MCF 10A (cell line): ENCODE data around the gene APOC1. TPM values are rescaled to one million over a fixed set of nuclear protein-coding genes. Genes with fewer than 3 reads are reported as not detected.
"Not testable (repeated sequence)": the region's sequence is repeated elsewhere in the genome, so short reads cannot be mapped to it uniquely, and the experiment has no call there.

Experiments used
- BruUV-seq: library from RNA; stranded (reverse); fragments of 400-500 nt; replicated peaks from 2 replicates; lab custom pipeline; 2021; lab: Mats Ljungman, UMichigan
- CTCF ChIA-PET: fragments of 300-600 bp; sonication (Branson Sonifier 250); formaldehyde crosslinking; extraction: SDS; loops from one replicate; lab custom pipeline; 2021; ENCODE audit warnings: antibody characterized with exemption, inconsistent platforms; lab: Yijun Ruan, JAX
- POLR2A ChIA-PET: fragments of 300-600, 350-650 bp; sonication (Branson Sonifier 250); formaldehyde crosslinking; extraction: SDS; loops from one replicate; lab custom pipeline; 2020; ENCODE audit warnings: antibody characterized with exemption, inconsistent platforms; lab: Yijun Ruan, JAX
- DNase-seq: peaks from one replicate; pipeline ENCODE4 v3.0.0-alpha.2; 2018; ENCODE audit not compliant: unreplicated experiment
- H3K27ac Mint-ChIP-seq: one replicate; pipeline ENCODE4 v1.8.0; 2022; ENCODE audit warnings: mild to moderate bottlenecking, low read depth, mixed read lengths; ENCODE audit not compliant: unreplicated experiment
- H3K27me3 Mint-ChIP-seq: one replicate; pipeline ENCODE4 v1.8.0; 2022; ENCODE audit warnings: mixed read lengths; ENCODE audit not compliant: insufficient read depth, unreplicated experiment
- H3K36me3 Mint-ChIP-seq: one replicate; pipeline ENCODE4 v1.8.0; 2022; ENCODE audit warnings: mild to moderate bottlenecking, moderate library complexity, mixed read lengths; ENCODE audit not compliant: insufficient read depth, unreplicated experiment
- H3K4me1 Mint-ChIP-seq: one replicate; pipeline ENCODE4 v1.8.0; 2022; ENCODE audit warnings: mixed read lengths; ENCODE audit not compliant: insufficient read depth, unreplicated experiment
- H3K4me3 Mint-ChIP-seq: one replicate; pipeline ENCODE4 v1.8.0; 2022; ENCODE audit warnings: mild to moderate bottlenecking, moderate library complexity, mixed read lengths; ENCODE audit not compliant: unreplicated experiment
- H3K9me3 Mint-ChIP-seq: one replicate; pipeline ENCODE4 v1.8.0; 2022; ENCODE audit warnings: mixed read lengths; ENCODE audit not compliant: unreplicated experiment
- intact Hi-C: fragments of 100-400 bp; cut with micrococcal nuclease; formaldehyde crosslinking; loops from 2 replicates; pipeline ENCODE4 v1.14.1; 2022
- total RNA-seq: library from RNA; stranded (reverse); gene quantifications from 2 replicates; pipeline ENCODE4 v1.2.3, GENCODE V29; 2022
- TF ChIP-seq, protein P1 (sequence below): fragments of 200-600 bp; IDR thresholded peaks from one replicate; pipeline ENCODE4 v1.8.0; 2022; ENCODE audit warnings: antibody characterized with exemption, mild to moderate bottlenecking; ENCODE audit not compliant: unreplicated experiment

Gene APOC1
- total RNA-seq, 1 experiment from 2014 or later = 1.1 TPM

DNA sequence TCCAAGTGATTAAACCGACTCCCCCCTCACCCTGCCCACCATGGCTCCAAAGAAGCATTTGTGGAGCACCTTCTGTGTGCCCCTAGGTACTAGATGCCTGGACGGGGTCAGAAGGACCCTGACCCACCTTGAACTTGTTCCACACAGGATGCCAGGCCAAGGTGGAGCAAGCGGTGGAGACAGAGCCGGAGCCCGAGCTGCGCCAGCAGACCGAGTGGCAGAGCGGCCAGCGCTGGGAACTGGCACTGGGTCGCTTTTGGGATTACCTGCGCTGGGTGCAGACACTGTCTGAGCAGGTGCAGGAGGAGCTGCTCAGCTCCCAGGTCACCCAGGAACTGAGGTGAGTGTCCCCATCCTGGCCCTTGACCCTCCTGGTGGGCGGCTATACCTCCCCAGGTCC lies 6.8 kb upstream of the APOC1 start:
- ChIA-PET POLR2A (interaction anchor here (0.9 to 1.1 kb wide), 2 partner anchors 17 to 47 kb away, joined by 3 read pairs; partner anchors contain the start of genes CLPTM1 and TOMM40), CTCF (interaction anchor here (0.6 to 1.5 kb wide), 4 partner anchors 9 to 47 kb away, joined by 3 to 5 read pairs (median 3); no protein-coding TSS in a partner anchor)
- no TSS peak for BruUV-seq
- Mint-ChIP-seq H3K36me3 (peaks cover 16% of the 10 kb centered on the region), H3K27me3 (peaks cover 10% of the 10 kb centered on the region), H3K4me1 (peaks cover 22% of the 10 kb centered on the region), H3K4me3 (no peak overlapping the region), H3K27ac (no peak overlapping the region), H3K9me3 (no peaks in the 10 kb centered on the region)
- TF ChIP-seq, protein P1, sequence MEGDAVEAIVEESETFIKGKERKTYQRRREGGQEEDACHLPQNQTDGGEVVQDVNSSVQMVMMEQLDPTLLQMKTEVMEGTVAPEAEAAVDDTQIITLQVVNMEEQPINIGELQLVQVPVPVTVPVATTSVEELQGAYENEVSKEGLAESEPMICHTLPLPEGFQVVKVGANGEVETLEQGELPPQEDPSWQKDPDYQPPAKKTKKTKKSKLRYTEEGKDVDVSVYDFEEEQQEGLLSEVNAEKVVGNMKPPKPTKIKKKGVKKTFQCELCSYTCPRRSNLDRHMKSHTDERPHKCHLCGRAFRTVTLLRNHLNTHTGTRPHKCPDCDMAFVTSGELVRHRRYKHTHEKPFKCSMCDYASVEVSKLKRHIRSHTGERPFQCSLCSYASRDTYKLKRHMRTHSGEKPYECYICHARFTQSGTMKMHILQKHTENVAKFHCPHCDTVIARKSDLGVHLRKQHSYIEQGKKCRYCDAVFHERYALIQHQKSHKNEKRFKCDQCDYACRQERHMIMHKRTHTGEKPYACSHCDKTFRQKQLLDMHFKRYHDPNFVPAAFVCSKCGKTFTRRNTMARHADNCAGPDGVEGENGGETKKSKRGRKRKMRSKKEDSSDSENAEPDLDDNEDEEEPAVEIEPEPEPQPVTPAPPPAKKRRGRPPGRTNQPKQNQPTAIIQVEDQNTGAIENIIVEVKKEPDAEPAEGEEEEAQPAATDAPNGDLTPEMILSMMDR = no peak
- DNase-seq = no peak
- intact Hi-C loops = no loop called here

DNA sequence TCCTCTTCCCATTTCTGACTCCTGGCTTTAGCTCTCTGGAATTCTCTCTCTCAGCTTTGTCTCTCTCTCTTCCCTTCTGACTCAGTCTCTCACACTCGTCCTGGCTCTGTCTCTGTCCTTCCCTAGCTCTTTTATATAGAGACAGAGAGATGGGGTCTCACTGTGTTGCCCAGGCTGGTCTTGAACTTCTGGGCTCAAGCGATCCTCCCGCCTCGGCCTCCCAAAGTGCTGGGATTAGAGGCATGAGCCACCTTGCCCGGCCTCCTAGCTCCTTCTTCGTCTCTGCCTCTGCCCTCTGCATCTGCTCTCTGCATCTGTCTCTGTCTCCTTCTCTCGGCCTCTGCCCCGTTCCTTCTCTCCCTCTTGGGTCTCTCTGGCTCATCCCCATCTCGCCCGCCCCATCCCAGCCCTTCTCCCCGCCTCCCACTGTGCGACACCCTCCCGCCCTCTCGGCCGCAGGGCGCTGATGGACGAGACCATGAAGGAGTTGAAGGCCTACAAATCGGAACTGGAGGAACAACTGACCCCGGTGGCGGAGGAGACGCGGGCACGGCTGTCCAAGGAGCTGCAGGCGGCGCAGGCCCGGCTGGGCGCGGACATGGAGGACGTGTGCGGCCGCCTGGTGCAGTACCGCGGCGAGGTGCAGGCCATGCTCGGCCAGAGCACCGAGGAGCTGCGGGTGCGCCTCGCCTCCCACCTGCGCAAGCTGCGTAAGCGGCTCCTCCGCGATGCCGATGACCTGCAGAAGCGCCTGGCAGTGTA lies 6.2 kb upstream of the APOC1 start:
- CTCF ChIA-PET = interaction anchor here (0.5 to 1.5 kb wide), 7 partner anchors 9 to 459 kb away, joined by 3 to 5 read pairs (median 3); no protein-coding TSS in a partner anchor
- H3K4me1 Mint-ChIP-seq = peaks cover 22% of the 10 kb centered on the region
- TF ChIP-seq, protein P1 = no peak
- H3K9me3 Mint-ChIP-seq = no peaks in the 10 kb centered on the region
- intact Hi-C loops = no loop called here
- H3K4me3 Mint-ChIP-seq = no peak overlapping the region
- H3K36me3 Mint-ChIP-seq = peaks cover 11% of the 10 kb centered on the region
- peaks cover 10% of the 10 kb centered on the region for H3K27me3 Mint-ChIP-seq
- no peak for DNase-seq
- POLR2A ChIA-PET = interaction anchor here (0.9 to 1.1 kb wide), 2 partner anchors 18 to 46 kb away, joined by 3 read pairs; partner anchors contain the start of genes CLPTM1 and TOMM40
- no TSS peak for BruUV-seq
- H3K27ac Mint-ChIP-seq = no peak overlapping the region

DNA sequence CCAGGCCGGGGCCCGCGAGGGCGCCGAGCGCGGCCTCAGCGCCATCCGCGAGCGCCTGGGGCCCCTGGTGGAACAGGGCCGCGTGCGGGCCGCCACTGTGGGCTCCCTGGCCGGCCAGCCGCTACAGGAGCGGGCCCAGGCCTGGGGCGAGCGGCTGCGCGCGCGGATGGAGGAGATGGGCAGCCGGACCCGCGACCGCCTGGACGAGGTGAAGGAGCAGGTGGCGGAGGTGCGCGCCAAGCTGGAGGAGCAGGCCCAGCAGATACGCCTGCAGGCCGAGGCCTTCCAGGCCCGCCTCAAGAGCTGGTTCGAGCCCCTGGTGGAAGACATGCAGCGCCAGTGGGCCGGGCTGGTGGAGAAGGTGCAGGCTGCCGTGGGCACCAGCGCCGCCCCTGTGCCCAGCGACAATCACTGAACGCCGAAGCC lies 5.6 kb upstream of the APOC1 start:
- POLR2A ChIA-PET = no interaction called here
- CTCF ChIA-PET = interaction anchor here (0.5 to 1.5 kb wide), 4 partner anchors 42 to 459 kb away, joined by 3 to 5 read pairs (median 4); no protein-coding TSS in a partner anchor
- no peak for DNase-seq
- peaks cover 10% of the 10 kb centered on the region for H3K27me3 Mint-ChIP-seq
- TF ChIP-seq, protein P1 = no peak
- intact Hi-C loops = no loop called here
- BruUV-seq = no TSS peak
- H3K36me3 Mint-ChIP-seq = peaks cover 6% of the 10 kb centered on the region
- H3K4me1 Mint-ChIP-seq = peaks cover 22% of the 10 kb centered on the region
- H3K9me3 Mint-ChIP-seq = no peaks in the 10 kb centered on the region
- H3K27ac Mint-ChIP-seq = no peak overlapping the region
- no peak overlapping the region for H3K4me3 Mint-ChIP-seq

DNA sequence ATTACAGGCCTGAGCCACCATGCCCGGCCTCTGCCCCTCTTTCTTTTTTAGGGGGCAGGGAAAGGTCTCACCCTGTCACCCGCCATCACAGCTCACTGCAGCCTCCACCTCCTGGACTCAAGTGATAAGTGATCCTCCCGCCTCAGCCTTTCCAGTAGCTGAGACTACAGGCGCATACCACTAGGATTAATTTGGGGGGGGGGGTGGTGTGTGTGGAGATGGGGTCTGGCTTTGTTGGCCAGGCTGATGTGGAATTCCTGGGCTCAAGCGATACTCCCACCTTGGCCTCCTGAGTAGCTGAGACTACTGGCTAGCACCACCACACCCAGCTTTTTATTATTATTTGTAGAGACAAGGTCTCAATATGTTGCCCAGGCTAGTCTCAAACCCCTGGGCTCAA lies 4.6 kb upstream of the APOC1 start:
- intact Hi-C loops = loop anchor here (2.0 kb wide), 1 partner anchor 41 kb away; no protein-coding TSS in a partner anchor
- H3K36me3 Mint-ChIP-seq = peaks cover 6% of the 10 kb centered on the region
- H3K27ac Mint-ChIP-seq = no peak overlapping the region
- TF ChIP-seq, protein P1 = no peak
- H3K27me3 Mint-ChIP-seq = peaks cover 10% of the 10 kb centered on the region
- ChIA-PET POLR2A (interaction anchor here (0.8 to 2.8 kb wide), 2 partner anchors 42 to 45 kb away, joined by 4 to 12 read pairs; partner anchors contain the start of gene CLPTM1), CTCF (interaction anchor here (0.6 to 3.9 kb wide), 3 partner anchors 27 to 111 kb away, joined by 3 to 46 read pairs (median 4); no protein-coding TSS in a partner anchor)
- no peak for DNase-seq
- H3K4me1 Mint-ChIP-seq = peaks cover 29% of the 10 kb centered on the region
- no TSS peak for BruUV-seq
- no peaks in the 10 kb centered on the region for H3K9me3 Mint-ChIP-seq
- no peak overlapping the region for H3K4me3 Mint-ChIP-seq

DNA sequence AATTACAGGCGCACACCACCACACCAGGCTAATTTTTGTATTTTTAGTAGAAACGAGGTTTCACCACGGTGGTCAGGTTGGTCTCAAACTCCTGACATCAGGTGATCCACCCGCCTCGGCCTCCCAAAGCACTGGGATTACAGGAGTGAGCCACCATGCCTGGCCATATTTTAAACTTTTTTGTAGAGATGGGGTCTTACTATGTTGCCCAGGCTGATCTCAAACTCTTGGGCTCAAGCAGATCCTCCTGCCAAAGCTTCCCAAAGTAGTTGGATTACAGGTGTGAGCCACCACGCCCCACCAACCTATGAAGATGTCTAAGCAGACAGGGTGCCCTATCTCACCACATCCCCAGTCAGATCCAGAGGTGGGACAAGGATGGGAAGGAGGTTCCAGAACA lies 2.5 kb upstream of the APOC1 start:
- H3K36me3 Mint-ChIP-seq, H3K4me3 Mint-ChIP-seq, H3K27me3 Mint-ChIP-seq, BruUV-seq, H3K27ac Mint-ChIP-seq, H3K9me3 Mint-ChIP-seq, DNase-seq: not testable (repeated sequence)
- CTCF ChIA-PET = interaction anchor here (0.7 to 3.9 kb wide), 4 partner anchors 8 to 43 kb away, joined by 4 to 46 read pairs (median 4); no protein-coding TSS in a partner anchor
- POLR2A ChIA-PET = interaction anchor here (1.0 to 2.8 kb wide), 4 partner anchors 9 to 187 kb away, joined by 3 to 12 read pairs (median 4); partner anchors contain the start of gene CLPTM1
- peaks cover 25% of the 10 kb centered on the region for H3K4me1 Mint-ChIP-seq
- intact Hi-C loops = loop anchor here (2.0 kb wide), 1 partner anchor 39 kb away; no protein-coding TSS in a partner anchor
